Endothelial cell of umbilical vein (primary cell): ENCODE data around the gene DGKD. TPM values are rescaled to one million over a fixed set of nuclear protein-coding genes. Genes with fewer than 3 reads are reported as not detected.

Experiments used
- BruUV-seq: library from RNA; stranded (reverse); fragments of 400-500 nt; replicated peaks from 2 replicates; lab custom pipeline; 2021; lab: Mats Ljungman, UMichigan
- CTCF ChIA-PET: fragments of 300-600, 350-600 bp; sonication (Branson Sonifier 250); formaldehyde crosslinking; loops from one replicate; lab custom pipeline; 2021; ENCODE audit warnings: antibody characterized with exemption, inconsistent platforms; lab: Charles Lee
- POLR2A ChIA-PET: fragments of 300-600, 350-600 bp; sonication (Branson Sonifier 250); formaldehyde crosslinking; loops from one replicate; lab custom pipeline; 2021; ENCODE audit warnings: antibody characterized with exemption, inconsistent platforms; lab: Charles Lee
- DNase-seq: peaks from one replicate; pipeline ENCODE4 v3.0.0-alpha.2; 2011; ENCODE audit warnings: low read depth, low spot score
- FAIRE-seq: peaks from 2 replicates; lab custom pipeline; 2011; peaks lifted over from hg19 to GRCh38; lab: Jason Lieb, UNC
- H2AFZ ChIP-seq: 2 replicates; pipeline ENCODE4 v1.6.0; 2012; ENCODE audit warnings: low read depth, low read length, control low read depth, inconsistent platforms
- H3K27ac ChIP-seq: 2 replicates; pipeline ENCODE4 v1.5.1; 2011; ENCODE audit warnings: low read depth, mild to moderate bottlenecking, control low read depth, low read length, moderate library complexity; ENCODE audit not compliant: insufficient read depth
- H3K27me3 ChIP-seq, 2 experiments: 2 replicates each; pipeline versions ENCODE4 v1.6.0 to v1.6.1; 2011; ENCODE audit warnings: low read length in 2 of 2, mixed read lengths in 1 of 2; ENCODE audit not compliant: control insufficient read depth in 2 of 2, insufficient read depth in 2 of 2
- H3K36me3 ChIP-seq, 2 experiments: 2 replicates in 1 of 2; 3 replicates in 1 of 2; pipeline ENCODE4 v1.5.1; 2011; ENCODE audit warnings: low read length in 2 of 2, mild to moderate bottlenecking in 1 of 2, moderate library complexity in 1 of 2; ENCODE audit not compliant: control insufficient read depth in 2 of 2, insufficient read depth in 2 of 2; ENCODE audit errors: extremely low read depth in 1 of 2
- H3K4me1 ChIP-seq: 3 replicates; pipeline ENCODE4 v1.5.1; 2011; ENCODE audit warnings: mild to moderate bottlenecking, low read length; ENCODE audit not compliant: control insufficient read depth, insufficient read depth; ENCODE audit errors: extremely low read depth
- H3K4me2 ChIP-seq: 2 replicates; pipeline ENCODE4 v1.6.1; 2011; ENCODE audit warnings: low read length, control low read depth, mixed read lengths; ENCODE audit not compliant: insufficient read depth
- H3K4me3 ChIP-seq, 3 experiments: fragments of 200-600 bp in 1 of 3; sonication (generic), shearing (Covaris generic) in 1 of 3; replicated peaks in 1 of 3; 2 replicates each; pipeline ENCODE4 v1.5.1; 2011 to 2016; ENCODE audit warnings: control low read depth in 3 of 3, low read length in 3 of 3, mild to moderate bottlenecking in 2 of 3, inconsistent platforms in 1 of 3, low read depth in 1 of 3, moderate library complexity in 1 of 3; ENCODE audit not compliant: insufficient read depth in 1 of 3
- H3K79me2 ChIP-seq: 2 replicates; pipeline ENCODE4 v1.6.0; 2012; ENCODE audit warnings: low read length, inconsistent platforms; ENCODE audit not compliant: control insufficient read depth, insufficient read depth
- H3K9ac ChIP-seq: replicated peaks from 2 replicates; pipeline ENCODE3; 2011; ENCODE audit warnings: low read length, control low read depth; ENCODE audit not compliant: insufficient read depth; ENCODE audit errors: extremely low read depth
- H3K9me1 ChIP-seq: replicated peaks from 3 replicates; pipeline ENCODE4 v1.6.0; 2011; ENCODE audit warnings: mild to moderate bottlenecking, low read length; ENCODE audit not compliant: control insufficient read depth, insufficient read depth; ENCODE audit errors: extremely low read depth
- H3K9me3 ChIP-seq: replicated peaks from 2 replicates; pipeline ENCODE4 v1.5.1; 2012; ENCODE audit warnings: low read length, inconsistent platforms; ENCODE audit not compliant: control insufficient read depth, insufficient read depth
- H4K20me1 ChIP-seq: replicated peaks from 2 replicates; pipeline ENCODE3; 2011; ENCODE audit warnings: mild to moderate bottlenecking, low read length; ENCODE audit not compliant: control insufficient read depth, insufficient read depth; ENCODE audit errors: extremely low read depth
- CTCF ChIP-seq, 2 donors: IDR thresholded peaks; 1 replicate in 1 of 2; 2 replicates in 1 of 2; pipeline ENCODE4 v1.5.1; 2011; ENCODE audit warnings: low read length in 2 of 2, mild to moderate bottlenecking in 2 of 2, moderate library complexity in 2 of 2, control low read depth in 1 of 2, inconsistent platforms in 1 of 2, low read depth in 1 of 2; ENCODE audit not compliant: insufficient read depth in 1 of 2; ENCODE audit errors: extremely low read depth in 1 of 2
- JUN ChIP-seq: IDR thresholded peaks from 2 replicates; pipeline ENCODE4 v1.6.1; 2011; ENCODE audit warnings: borderline replicate concordance, low read depth; ENCODE audit not compliant: insufficient read length, insufficient read depth
- MAX ChIP-seq: IDR thresholded peaks from 2 replicates; pipeline ENCODE4 v1.6.1; 2011; ENCODE audit not compliant: insufficient read depth, insufficient read length
- MYC ChIP-seq: IDR thresholded peaks from one replicate; pipeline ENCODE4 v1.6.1; 2011; ENCODE audit warnings: mild to moderate bottlenecking, low read depth, low read length
- POLR2A ChIP-seq: IDR thresholded peaks from 2 replicates; pipeline ENCODE4 v1.6.1; 2012; ENCODE audit warnings: low read depth, mild to moderate bottlenecking, control low read depth, low read length
- POLR2AphosphoS5 ChIP-seq: IDR thresholded peaks from 2 replicates; pipeline ENCODE4 v1.6.1; 2012; ENCODE audit warnings: low read depth, mild to moderate bottlenecking, control low read depth, low read length, moderate library complexity; ENCODE audit not compliant: insufficient read depth
- dilution Hi-C: fragments of 300-500 bp; cut with MboI; formaldehyde crosslinking; loops from one replicate; pipeline ENCODE4 v1.15.0; 2019; ENCODE audit warnings: low sequenced_read_pairs; ENCODE audit not compliant: extremely low pct_ligation_motif_present
- intact Hi-C: fragments of 100-400 bp; cut with micrococcal nuclease; formaldehyde crosslinking; loops from one replicate; pipeline ENCODE4 v1.10.0; 2022
- polyA plus RNA-seq, 4 experiments: library from polyadenylated mRNA; depleted of rRNA in 3 of 4; stranded (reverse) in 3 of 4; unstranded in 1 of 4; fragments of >200 nt; gene quantifications; 2 replicates each; pipeline versions ENCODE4 v1.2.1 to v1.2.3, GENCODE V29; 2011 to 2012; ENCODE audit warnings: missing spikeins in 1 of 4
- total RNA-seq: library from RNA; stranded (reverse); gene quantifications from 2 replicates; pipeline ENCODE4 v1.2.3, GENCODE V29; 2021

Gene DGKD
- total and polyA plus RNA-seq, 2 donors (not counting 3 experiments of a cell fraction or from before 2014, with no cell fraction given) = 10.8 to 36.6 TPM

GRCh38 chr2:233358947-233359346 is 4.7 kb downstream of the DGKD start:
- peaks cover 10% of the 10 kb centered on the region for H3K4me1 ChIP-seq
- no peaks in the 10 kb centered on the region for H3K9me1 ChIP-seq
- H3K27ac ChIP-seq = no peak overlapping the region
- FAIRE-seq (no peak), DNase-seq (no peak)
- intact Hi-C loops (loop anchor here (10.0 kb wide), 1 partner anchor 496 kb away; the partner anchor contains the start of gene HJURP), dilution Hi-C loops (no loop called here)
- POLR2A ChIA-PET = no interaction called here
- no peaks in the 10 kb centered on the region for H3K36me3 ChIP-seq
- H3K9me3 ChIP-seq = no peaks in the 10 kb centered on the region
- H3K4me3 ChIP-seq = no peak overlapping the region
- H3K79me2 ChIP-seq = peaks cover 10% of the 10 kb centered on the region
- no peak overlapping the region for H2AFZ ChIP-seq
- TF ChIP-seq POLR2A = no peak
- no peak for TF ChIP-seq CTCF (IDR thresholded peaks at IDR 0.05; ENCODE audit: extremely low read depth in 1 of 2, insufficient read depth in 1 of 2, low read depth in 1 of 2, low read length in 2 of 2)
- TF ChIP-seq POLR2AphosphoS5 = no peak
- no peak for TF ChIP-seq JUN
- H4K20me1 ChIP-seq = no peaks in the 10 kb centered on the region
- H3K4me2 ChIP-seq = no peak overlapping the region
- no peaks in the 10 kb centered on the region for H3K27me3 ChIP-seq
- CTCF ChIA-PET = no interaction called here
- BruUV-seq = no TSS peak
- H3K9ac ChIP-seq = no peak overlapping the region

- CTCF ChIA-PET = no interaction called here
- dilution Hi-C loops = no loop called here
- no peaks in the 10 kb centered on the region for H3K27me3 ChIP-seq
- no peak overlapping the region for H3K27ac ChIP-seq
- DNase-seq (no peak), FAIRE-seq (no peak)
- no peaks in the 10 kb centered on the region for H4K20me1 ChIP-seq
- no peak overlapping the region for H3K4me2 ChIP-seq
- peaks cover 15% of the 10 kb centered on the region for H3K4me1 ChIP-seq
- no TSS peak for BruUV-seq
- intact Hi-C loops = loop anchor here (10.0 kb wide), 1 partner anchor 495 kb away; the partner anchor contains the start of gene HJURP
- H3K9me3 ChIP-seq = no peaks in the 10 kb centered on the region
- POLR2A ChIA-PET = no interaction called here
- H3K4me3 ChIP-seq = no peak overlapping the region
- no peak overlapping the region for H2AFZ ChIP-seq
- H3K9me1 ChIP-seq = no peaks in the 10 kb centered on the region
- H3K9ac ChIP-seq = no peak overlapping the region
- TF ChIP-seq CTCF (IDR thresholded peaks at IDR 0.05; ENCODE audit: extremely low read depth in 1 of 2, insufficient read depth in 1 of 2, low read depth in 1 of 2, low read length in 2 of 2) (no peak), MYC (no peak), MAX (no peak)
- H3K79me2 ChIP-seq = peaks cover 10% of the 10 kb centered on the region
- no peaks in the 10 kb centered on the region for H3K36me3 ChIP-seq
These were observed 5.5 kb downstream of the DGKD start for GRCh38 chr2:233359823-233360222.
